Left colon (tissue), 2 donors: ENCODE results near the gene HOXB4. TPM values are rescaled to one million over a fixed set of nuclear protein-coding genes. Genes with fewer than 3 reads are reported as not detected.

Source experiments
- ATAC-seq: fragments of 200-7000 bp; cut with Tn5 transposase; one replicate; pipeline ENCODE4 v1.9.1; 2020; ENCODE audit warnings: mild to moderate bottlenecking, moderate library complexity
- DNase-seq, 2 donors: peaks; one replicate each; pipeline ENCODE4 v3.0.0-alpha.2; 2020
- intact Hi-C, 2 donors: fragments of 100-400 bp; cut with DNase I in 1 of 2; cut with micrococcal nuclease in 1 of 2; formaldehyde crosslinking; loops; one replicate each; pipeline versions ENCODE4 v1.11.2 to v1.14.0; 2022; cut with DNase I, micrococcal nuclease
- total RNA-seq, 2 donors: library from RNA; stranded (reverse); fragmentation: NEBNext Ultra II Directional; extraction: Animal tissue kit (Norgen Biotek cat#: 25700); gene quantifications; one replicate each; pipeline ENCODE4 v1.2.1, GENCODE V29; 2021
- donor health status: DM: no; HTN: no; CAD: no.
- donor health status: DM: yes; HTN: yes; CAD: no.

Gene HOXB4
- total RNA-seq, 2 donors from 2014 or later: 3.0 to 3.9 TPM

DNA sequence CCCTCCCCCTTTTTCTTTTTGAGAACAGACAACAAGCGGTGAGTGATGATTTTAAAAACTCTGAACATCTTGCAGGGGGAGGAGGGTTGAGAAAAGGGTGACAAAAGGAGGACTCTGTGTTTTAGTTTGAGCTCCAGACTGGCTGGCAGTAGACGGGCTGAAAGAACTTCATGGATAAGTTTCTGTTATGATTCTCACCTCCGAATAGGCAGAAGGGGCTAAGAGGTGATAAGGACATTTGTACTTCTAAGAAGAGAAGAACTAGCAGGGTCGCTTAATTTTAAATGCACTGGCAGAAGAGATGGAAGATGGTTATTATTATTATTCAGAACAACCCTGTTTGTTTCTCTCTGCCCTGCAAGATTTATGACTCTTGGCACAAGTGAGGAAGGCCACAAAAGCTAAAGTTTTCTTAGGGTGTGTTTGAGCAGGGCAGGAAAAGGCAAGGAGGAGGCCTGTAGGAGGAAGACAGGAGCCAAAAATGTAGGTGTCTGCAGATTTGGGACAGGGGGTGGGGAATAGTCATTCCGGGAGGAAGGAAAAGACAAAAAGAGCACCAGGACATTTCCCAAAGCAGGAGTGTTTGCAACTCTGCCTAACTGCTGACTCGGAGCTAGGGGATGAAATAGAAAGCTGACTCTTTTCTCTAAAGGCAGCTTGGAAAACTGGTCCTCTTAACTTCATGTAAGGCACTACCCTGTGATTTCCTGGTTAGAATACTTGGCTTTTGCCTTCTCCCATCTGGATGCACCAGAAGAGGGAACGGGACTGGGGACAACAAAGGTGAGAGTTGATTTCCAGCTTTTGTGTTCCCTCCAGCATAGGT lies 21.4 kb downstream of the HOXB4 start:
- DNase-seq: no peak
- ATAC-seq: peak; percentile 60
- intact Hi-C loops: no loop called here

GRCh38 chr17:48556229-48556575 lies 21.9 kb downstream of the HOXB4 start:
- intact Hi-C loops: no loop called here
- DNase-seq (no peak), ATAC-seq (no peak)

DNA sequence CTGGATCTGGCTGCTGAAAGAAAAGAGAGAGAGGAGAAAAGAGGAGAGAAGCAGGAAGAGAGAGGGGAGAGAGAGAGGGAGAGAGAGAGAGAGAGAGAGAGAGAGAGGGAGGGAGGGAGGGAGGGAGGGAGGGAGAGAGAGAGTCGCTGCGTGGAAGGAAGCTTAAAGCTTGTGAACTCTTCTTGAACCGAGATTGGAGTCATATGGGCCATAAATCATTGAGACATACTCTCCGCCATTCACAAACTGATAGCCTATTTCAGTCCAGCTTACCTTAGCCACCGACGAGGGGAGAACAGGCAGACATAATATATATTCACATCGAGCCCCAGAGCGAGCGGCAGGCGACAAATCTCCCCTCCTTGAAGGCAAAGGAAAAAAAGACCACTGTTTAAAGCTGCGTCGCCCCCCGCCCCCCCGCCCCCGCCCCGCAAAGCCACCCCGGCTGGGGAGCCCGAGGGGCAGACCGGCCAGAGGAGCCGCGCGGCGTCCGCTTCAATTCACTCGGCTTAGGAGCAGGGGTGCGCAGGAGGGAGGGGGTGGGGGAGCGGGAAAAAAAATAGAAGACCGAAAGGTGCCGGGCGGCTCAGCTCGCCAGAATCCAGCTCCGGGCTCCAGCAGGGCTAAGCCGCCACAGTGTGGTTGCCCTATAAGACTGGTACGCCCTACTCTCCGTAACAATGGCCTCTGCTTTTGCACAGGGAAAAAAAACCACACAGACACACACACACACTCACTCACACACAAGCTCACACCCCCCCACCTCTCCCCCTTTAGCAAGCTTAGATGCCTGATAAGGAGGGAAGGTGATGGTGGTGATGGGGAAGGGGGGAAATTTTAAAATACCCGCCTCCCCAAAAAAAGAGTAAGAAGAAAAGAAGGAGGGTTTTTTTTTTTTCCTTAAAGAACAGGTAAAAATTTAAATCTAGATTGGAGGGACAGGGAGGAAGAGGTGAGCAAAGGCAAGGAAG lies 22.6 kb downstream of the HOXB4 start:
- DNase-seq (no peak), ATAC-seq (peak; percentile 73)
- intact Hi-C loops: no loop called here

- DNase-seq: no peak
- intact Hi-C loops: no loop called here
- ATAC-seq: no peak
These were observed 23.5 kb downstream of the HOXB4 start for GRCh38 chr17:48554412-48555257.

DNA sequence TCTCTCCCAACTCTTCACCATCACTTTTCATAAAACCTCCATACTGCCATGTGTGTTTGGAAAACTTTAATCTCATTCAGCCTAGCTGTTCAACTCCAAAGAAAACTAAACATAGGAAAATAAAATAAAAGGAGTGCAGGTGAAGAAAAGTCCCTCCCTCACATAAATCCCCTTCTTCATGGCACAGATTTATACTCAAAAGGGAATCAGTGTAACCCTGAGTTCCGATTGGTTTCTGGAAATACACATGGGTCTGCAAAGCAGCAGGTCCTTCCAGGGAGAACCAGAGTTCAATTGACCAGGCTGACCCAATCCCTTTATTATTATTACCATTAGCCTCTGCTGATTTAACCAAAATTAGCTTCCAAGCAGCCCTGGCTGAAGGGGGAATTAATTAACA lies 24.3 kb downstream of the HOXB4 start:
- DNase-seq (no peak), ATAC-seq (no peak)
- intact Hi-C loops: no loop called here

GRCh38 chr17:48553190-48553547 lies 25.0 kb downstream of the HOXB4 start:
- intact Hi-C loops: no loop called here
- no peak for ATAC-seq
- no peak for DNase-seq

DNA sequence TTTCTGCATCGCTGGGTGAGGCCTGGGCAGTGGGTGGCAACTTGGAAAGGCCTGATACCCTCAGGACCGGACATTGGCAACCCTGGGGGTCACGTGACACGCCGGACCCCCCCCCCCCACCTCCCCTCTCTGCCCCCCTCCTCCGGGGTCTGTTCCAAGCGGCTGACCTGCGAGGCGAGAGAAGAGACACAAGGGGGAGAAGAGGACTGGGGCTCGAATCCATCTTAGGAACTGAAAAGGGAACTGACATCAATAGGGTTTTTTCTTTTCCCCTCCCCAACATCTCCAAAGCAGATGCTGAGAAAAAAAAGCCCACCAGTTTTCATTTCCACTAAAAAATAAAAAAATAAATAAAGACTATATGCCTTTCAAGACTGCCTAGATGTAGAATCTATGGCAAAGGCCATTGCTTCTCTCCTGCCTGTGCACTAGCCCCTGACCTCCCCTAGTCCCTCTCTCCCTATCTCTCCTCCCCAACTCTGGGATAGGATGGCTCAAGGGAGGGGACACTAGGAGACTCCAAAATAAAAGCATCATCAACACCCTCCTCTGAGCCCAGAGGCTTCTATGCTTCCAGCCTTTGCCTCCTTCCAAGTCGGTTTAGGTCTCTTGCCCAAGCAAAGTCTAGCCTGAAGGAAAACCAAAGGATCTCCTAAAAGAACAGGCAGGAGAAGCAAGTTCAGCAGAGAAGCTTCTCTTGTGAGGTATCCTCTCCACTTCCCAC lies 25.5 kb downstream of the HOXB4 start:
- DNase-seq (no peak), ATAC-seq (no peak)
- intact Hi-C loops: no loop called here

GRCh38 chr17:48551596-48552465 lies 26.3 kb downstream of the HOXB4 start:
- ATAC-seq (no peak), DNase-seq (no peak)
- intact Hi-C loops: no loop called here

GRCh38 chr17:48551214-48551555 lies 27.0 kb downstream of the HOXB4 start:
- no peak for DNase-seq
- ATAC-seq: no peak
- intact Hi-C loops: no loop called here

DNA sequence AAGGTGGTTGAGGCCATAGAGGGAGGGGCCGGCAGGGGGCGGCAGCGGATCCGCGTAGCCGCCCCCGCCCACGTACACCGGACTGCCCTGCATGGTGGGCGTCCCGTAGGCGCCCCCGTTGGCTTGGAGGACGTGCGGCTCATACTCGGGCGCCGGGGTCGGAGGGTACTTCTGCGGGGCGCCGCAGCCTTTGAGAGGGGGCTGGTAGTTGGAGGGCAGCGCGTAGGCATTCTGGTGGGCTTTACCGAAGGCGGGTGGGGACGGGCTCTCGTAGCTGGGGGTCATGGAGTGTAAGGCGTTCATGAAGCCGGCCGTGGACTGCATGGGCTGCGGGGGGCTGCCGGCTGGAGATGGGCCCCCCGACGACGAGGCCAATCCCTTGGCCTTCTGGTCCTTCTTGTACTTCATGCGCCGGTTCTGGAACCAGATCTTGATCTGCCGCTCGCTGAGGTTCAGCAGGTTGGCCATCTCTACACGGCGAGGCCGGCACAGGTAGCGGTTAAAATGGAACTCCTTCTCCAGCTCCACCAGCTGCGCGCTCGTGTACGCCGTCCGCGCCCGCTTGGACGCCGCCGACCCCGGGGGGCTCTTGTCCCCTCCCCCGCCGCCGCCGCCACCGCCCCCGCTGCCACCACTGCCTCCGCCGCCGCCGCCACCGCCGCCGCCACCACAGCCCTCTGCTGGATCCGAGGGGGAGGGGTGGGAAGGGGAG lies 27.5 kb downstream of the HOXB4 start:
- no peak for ATAC-seq
- DNase-seq: no peak
- intact Hi-C loops: no loop called here

- DNase-seq (no peak), ATAC-seq (no peak)
- intact Hi-C loops: no loop called here
These were observed 28.1 kb downstream of the HOXB4 start for GRCh38 chr17:48549914-48550501.

GRCh38 chr17:48549281-48549630 lies 28.9 kb downstream of the HOXB4 start:
- ATAC-seq (no peak), DNase-seq (no peak)
- intact Hi-C loops: no loop called here

GRCh38 chr17:48548523-48549280 lies 29.4 kb downstream of the HOXB4 start:
- ATAC-seq: no peak
- no peak for DNase-seq
- intact Hi-C loops: no loop called here

DNA sequence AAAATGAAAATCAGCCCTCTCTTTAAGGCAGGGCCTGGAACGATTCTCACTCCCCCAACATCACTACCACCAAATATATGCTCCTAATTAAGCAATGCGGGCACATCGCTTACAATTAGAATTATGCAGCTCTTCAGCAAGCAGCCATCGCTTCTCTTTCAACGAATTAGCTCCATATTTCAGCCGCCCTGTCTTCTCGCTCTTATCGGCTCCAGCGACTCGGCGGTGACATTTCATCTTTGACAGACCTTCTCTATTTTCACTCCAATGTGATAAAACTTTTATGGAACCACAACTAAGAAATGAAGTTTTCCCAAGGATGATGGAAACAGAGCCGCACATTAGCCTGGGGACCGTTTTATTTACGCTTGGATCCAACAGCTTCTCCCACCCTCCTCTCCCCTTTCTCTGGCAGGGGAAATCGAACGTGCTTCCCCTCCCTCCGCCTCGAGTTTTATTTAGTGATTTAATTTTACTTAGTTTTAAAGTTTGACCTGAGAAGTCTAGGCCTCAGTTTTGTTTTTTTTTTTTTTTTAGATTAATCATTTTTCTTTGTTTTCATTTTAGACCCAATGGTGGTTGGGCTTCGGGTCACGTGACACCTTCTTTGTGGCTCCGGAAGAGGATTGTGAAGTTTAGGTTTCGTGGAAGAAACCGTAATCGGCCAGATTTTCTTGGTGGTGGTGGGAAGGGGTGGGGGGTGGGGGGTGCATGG lies 30.2 kb downstream of the HOXB4 start:
- intact Hi-C loops: no loop called here
- DNase-seq (peak in 1 of 2 donors; percentile 34), ATAC-seq (no peak)

DNA sequence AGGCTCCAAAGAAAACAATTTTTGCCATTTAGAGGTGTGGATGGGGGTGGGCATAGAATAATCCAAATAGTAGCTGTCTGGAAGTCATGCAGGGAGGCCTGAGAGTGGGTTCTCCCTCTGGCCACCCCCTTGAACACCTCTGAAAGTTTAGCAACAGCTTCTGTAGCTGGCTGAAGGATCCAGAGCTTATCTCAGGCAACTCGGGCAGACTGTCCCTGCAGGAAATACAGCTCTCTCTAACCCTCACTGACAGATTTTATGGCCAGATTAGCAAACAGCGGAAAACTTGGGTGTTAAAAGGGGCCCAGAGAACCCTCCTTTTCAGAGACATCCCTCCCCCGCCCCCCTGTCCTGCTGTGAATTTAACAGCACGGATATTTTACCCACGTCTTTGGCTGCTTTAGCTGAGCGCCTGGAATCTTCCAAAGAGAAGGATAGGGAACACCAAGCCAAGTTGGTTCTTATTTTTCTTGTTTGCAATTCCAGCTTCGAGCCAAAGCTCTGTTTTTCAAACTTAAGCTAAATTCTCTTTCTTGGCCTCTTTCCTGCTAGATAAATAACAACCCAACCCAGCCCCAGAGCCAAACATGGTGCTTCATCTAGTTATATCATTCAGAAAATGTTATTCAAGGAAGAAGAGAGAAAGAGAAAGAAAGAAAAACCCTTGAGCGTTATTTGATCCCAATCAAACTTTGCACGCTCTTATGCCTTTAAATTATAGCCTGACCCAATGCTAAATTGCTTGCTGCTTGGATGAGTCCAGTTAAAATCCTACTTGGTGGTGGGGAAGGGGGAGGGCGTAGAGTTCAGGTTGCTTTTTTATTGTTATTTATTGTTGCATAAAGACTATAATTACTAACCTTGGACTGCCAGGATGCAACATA lies 31.0 kb downstream of the HOXB4 start:
- ATAC-seq (peak; percentile 55), DNase-seq (no peak)
- intact Hi-C loops: no loop called here
